ENCODE results near the gene TAOK2.

- TF ChIP-seq, protein P1, sequence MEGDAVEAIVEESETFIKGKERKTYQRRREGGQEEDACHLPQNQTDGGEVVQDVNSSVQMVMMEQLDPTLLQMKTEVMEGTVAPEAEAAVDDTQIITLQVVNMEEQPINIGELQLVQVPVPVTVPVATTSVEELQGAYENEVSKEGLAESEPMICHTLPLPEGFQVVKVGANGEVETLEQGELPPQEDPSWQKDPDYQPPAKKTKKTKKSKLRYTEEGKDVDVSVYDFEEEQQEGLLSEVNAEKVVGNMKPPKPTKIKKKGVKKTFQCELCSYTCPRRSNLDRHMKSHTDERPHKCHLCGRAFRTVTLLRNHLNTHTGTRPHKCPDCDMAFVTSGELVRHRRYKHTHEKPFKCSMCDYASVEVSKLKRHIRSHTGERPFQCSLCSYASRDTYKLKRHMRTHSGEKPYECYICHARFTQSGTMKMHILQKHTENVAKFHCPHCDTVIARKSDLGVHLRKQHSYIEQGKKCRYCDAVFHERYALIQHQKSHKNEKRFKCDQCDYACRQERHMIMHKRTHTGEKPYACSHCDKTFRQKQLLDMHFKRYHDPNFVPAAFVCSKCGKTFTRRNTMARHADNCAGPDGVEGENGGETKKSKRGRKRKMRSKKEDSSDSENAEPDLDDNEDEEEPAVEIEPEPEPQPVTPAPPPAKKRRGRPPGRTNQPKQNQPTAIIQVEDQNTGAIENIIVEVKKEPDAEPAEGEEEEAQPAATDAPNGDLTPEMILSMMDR (IDR thresholded peaks at IDR 0.05; ENCODE audit: poor library complexity), result no peak
- TF ChIP-seq EZH2phosphoT487 (IDR thresholded peaks at IDR 0.05; ENCODE audit: low read depth, severe bottlenecking, unreplicated experiment) (no peak), EZH2 (IDR thresholded peaks at IDR 0.05; ENCODE audit: borderline replicate concordance) (no peak)
Measured at GRCh38 chr16:30004424-30004776, 30.7 kb downstream of the TAOK2 start.
